NCI-H446 treated with DMSO at 0.1 percent for 48 hours (cell line): ENCODE measurements around the gene SH3TC1.

Experiments
- DNase-seq: peaks from one replicate; lab custom pipeline; 2025; lab: John Stamatoyannopoulos, UW

Gene SH3TC1

DNA sequence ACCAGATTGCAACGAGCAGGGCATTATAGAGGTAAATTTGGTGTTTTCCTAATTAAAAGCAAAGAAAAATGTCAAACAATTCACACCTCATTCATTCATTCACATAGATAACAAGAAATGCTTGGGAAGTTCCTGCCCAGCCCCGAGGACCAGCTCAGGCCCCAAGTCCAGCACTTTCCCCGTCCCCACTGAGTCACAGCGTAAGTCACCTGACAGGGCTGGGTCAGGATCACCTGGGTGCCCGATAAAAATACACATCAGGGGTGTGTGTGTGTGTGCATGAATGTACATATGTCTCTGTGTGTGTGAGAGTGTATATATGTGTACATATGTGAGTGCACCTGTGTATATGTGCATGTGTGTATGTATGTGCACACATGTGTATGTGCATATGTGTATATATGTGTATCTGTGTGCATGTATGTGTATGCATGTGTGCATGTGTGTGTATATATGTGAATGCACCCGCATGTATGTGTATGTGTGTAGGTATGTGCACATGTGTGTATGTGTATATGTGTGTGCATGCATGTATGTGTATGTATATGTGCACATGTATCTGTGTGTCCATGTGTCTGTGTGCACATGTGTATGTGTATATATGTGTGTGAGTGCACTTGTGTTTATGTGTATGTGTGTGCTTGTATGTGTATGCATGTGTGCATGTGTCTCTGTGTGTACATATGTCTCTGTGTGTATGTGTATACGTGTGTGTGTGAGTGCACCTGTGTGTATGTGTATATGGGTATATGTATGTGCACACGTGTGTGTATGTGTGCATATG is 18.6 kb upstream of the SH3TC1 start:
- DNase-seq, result no peak

DNA sequence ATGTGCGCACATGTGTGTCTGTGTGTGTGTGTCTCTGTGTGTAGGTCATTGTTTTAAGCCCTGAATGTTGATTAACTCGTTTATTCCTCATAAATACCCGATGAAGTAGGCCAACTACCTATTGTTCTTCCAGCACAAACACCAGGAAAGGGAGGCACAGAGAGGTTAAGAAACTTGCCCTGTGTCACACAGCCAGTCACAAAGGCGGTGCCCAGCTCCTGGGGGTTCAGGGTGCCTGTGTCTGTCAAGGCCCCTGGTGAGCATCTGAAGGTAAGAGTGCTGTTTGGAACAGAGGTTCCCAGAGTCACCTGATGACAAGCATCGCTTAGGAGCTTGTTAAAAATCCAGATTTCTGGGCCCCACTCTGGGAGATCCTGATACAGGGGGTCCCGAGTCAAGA is 18.0 kb upstream of the SH3TC1 start:
- DNase-seq, result no peak

- DNase-seq, result no peak
Observed at GRCh38 chr4:8181844-8182243, 17.2 kb upstream of the SH3TC1 start.

GRCh38 chr4:8182294-8182693 is 16.8 kb upstream of the SH3TC1 start:
- DNase-seq, result no peak

- DNase-seq, result peak; percentile 13
Observed at GRCh38 chr4:8182858-8183725, 16.0 kb upstream of the SH3TC1 start.

DNA sequence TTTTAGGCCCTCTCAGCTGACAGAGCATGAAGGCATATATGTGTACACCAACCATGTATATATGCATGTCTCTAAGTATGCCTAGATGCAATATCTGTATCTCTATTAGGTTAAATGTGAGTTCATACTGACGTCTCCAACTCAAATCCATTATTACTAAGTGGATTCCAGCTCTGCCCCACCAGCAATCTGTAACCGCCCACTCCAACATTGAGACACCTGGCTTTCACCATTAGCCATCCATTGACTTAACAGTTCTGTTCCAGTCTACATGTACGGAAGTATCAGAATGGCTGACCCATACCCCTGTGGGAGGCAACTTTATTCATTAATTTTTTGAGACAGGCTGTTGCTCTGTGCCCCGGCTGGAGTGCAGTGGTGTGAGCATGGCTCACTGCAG is 15.0 kb upstream of the SH3TC1 start:
- DNase-seq, result no peak

- DNase-seq, result no peak
Observed at GRCh38 chr4:8185295-8185694, 13.8 kb upstream of the SH3TC1 start.

DNA sequence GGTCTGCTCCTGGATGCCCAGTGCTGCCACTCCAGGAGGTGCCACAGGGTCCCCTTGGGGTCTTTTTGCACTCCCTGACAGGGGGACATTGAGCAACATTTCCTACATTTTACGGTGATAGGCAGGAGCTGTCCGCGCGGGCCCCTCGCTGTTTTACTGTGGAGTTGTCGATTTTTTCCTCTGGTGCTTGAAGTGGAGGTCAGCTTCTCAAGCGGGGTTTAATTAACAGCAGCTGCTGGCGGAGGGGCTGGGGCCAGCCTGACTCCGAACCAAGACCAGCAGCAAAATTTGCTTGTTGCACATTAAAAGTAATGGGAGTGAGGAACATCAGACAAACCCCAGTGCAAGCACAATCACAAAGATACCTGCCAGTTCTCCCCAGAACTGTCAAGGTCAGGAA is 13.2 kb upstream of the SH3TC1 start:
- DNase-seq, result no peak

- no peak for DNase-seq
Observed at GRCh38 chr4:8188085-8188484, 11.0 kb upstream of the SH3TC1 start.

DNA sequence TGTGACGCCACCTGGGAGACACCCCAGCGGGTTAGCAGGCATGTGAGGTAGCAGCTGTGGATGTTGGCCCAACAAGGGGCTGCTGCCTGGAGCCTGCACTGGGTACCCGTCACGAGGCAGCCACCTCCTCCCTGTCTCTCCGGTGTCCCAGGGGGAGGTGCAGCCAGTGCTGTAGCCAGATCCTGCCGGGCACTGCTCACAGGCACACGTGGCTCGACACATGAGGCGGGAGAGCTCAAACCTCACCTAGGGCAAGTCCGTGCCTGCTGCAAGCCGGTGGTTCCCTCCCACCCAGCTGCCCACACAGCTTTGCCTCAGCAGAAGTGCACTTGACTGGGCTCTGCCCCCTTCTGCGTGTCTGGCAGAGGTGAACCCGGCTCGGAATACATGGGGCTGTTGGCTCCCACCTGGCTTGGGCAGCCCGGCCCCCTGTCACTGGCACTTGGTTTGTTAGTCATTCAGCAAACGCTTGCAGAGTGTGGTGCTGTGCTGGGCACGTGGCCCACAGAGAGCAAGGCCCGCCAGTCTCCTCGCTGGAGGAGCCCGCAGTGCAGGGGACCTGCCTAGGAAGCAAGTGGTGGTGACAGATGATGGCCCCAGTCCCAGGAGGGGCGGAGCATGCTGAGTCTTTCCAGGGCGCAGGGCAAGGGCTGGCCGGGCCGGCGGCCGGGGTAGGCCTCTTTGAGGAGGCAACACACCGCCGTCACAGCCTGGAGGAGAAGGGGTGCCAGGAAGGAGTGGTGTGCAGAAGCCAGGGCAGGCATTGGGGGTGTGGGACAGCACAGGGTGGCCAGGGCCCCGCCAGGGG is 10.1 kb upstream of the SH3TC1 start:
- DNase-seq, result peak; percentile 88

GRCh38 chr4:8189551-8190466 is 9.3 kb upstream of the SH3TC1 start:
- no peak for DNase-seq

DNA sequence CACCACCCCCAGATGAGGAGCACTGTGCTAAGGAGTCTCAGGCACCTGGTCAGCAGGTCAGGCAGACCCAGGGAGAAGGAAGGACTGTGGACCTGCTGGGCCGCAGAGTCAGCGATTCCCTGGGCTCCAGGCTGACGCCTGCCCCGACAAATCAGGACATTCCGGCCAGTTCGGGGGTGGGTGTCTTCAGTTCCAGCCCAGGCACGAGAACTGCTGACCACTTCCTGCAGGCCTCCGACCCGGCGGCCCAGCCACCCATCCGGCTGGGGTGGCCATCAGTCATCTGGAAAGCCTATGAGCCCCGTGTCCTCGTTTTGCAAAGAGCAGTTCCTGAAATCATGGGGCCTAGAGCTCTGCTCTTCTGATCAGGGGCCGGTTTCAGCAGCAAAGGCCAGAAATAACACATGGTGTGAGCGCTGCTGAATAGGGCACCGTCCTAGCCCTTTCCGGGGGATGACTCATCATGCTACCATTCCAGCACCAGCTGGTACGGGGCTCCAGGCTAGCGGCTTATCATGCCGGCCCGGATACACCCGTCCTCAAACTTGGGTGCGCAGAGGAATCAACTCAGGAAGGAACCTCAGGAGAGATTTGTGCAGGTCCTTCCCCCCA is 7.8 kb upstream of the SH3TC1 start:
- no peak for DNase-seq

DNA sequence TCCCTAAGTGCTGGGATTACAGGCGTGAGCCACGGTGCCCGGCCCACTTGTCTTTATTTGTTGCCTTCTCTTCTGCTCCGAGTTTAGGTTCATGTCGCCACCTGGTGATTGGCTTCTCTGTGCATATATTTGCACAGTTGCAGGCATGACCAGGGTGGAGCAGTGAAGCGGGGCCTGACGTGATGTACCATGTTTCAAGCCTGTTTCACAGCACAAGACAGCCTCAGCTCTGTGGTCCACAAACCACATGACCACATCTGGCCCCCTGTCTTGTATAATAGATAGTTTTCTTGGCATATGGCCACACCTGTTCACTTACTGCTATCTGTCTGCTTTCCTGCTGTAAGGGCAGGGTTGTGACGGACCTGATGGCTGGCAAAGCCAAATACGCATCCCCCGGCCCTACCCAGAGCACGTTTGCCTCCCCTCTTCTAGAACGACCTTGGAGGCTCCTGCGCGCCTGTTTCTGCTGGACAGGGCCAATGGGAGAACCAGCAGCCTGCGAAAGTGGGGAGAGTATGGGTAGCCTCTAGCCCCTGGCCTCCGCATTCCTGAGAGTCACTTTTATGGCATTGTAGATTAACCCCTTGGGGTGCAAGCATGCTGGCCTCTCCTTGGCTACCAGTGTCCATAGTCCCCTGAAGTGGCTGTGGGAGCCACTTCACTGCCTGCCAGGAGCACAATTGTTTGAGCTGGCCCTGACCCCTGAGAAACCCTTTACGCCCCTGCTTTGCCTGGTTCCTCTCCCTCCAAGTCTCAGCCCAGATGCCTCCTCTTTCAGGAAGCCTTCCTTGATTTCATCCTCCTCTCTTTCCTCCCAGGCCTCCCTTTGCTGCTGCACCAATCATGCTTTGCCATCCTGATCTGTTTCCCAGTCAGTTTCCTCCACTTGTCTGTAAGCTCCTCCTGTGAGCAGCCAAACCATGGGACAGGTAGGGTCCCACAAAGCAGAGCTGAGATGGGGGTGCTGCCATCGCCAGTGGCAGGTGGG is 6.0 kb upstream of the SH3TC1 start:
- no peak for DNase-seq

DNA sequence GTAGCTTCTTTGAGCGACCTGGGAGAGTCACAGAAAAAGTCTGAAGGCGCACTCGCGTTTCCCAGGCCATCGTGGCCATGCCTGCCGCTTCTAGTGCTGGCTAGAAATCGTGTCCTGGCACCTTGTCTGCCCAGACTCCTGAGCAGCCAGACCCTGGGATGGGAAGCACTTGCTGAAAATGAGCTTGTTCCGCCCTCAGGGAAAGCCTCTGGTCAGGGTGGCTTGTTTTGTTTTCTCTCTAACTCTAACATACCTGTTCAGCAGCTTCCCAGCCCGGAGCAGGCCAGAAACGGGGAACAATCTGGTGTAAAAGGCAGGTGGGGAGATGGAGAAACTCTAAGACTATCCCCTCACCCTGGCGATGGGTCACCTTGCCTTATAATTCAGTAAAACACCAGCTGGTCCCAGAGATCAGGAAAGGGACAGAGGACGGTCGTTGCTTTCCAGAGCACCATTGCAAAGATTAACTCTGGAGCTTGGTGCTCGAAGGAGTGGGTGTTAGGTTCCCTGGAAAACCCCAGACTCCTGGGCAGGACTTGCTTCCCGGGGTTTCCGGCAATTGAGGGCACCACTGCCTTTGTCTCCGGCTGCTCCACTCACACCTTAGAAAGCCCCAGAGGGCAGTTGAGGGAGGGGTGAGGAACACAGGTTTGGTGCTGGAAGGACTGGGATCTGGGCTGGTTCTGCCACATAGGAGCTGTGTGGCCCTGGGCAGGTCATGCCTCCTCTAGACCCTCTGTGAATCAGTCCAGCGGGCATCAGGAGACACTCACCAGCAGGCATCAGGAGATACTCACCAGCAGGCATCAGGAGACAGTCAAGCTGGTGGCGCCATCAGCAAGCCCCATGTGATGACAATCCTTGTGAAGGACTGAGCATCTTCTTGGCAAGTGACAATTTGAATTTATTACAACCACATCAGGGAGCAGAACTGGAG is 4.5 kb upstream of the SH3TC1 start:
- DNase-seq, result no peak

DNA sequence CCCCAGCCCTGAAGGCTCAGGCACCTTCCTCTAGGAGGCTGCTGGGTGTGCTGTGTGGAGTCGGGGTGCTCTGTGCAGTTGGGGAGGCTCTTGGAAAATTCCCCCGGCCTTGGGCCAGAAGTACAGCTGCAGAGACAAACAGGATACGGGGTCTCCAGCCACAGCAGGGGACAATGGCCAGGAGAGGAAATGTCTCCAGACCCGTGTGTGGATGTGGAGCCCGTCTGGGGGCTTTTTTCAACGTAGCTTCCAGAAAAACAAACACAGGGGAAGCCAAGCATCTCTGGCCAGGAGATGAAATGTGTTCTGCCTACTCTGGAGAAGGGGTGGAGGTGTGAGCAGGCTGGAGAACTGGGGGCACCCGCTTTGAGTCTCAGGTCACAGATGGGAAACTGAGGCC is 3.7 kb upstream of the SH3TC1 start:
- DNase-seq, result no peak

GRCh38 chr4:8195841-8196458 is 3.1 kb upstream of the SH3TC1 start:
- no peak for DNase-seq

DNA sequence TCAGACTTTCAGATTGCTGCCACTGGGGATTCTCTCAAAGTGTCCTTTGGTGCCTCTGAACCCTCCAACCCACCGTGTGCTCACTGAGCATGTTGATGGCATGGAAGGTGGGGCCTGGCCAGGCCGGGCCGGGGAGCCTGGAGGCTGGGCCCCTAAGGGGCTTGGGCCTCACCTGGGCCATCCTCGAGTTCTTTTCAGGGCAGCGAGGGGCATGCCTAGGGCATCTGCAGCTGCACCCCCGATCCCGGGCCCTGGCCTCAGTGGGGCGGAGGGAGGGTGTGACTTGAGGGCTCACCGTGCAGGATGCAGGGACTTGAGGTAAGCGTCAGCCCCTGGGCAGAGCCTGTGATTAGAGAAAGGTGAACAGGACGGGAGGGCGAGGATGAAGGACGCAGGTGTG is 1.6 kb upstream of the SH3TC1 start:
- no peak for DNase-seq
